H1 (cell line): ENCODE results near the gene GNG4. TPM values are rescaled to one million over a fixed set of nuclear protein-coding genes. Genes with fewer than 3 reads are reported as not detected.

Experiments used
- CTCF ChIA-PET: fragments of 300-600 bp; sonication (Branson Sonifier 250); formaldehyde crosslinking; loops from one replicate; lab custom pipeline; 2021; ENCODE audit not compliant: partially characterized antibody; lab: Charles Lee
- POLR2A ChIA-PET: fragments of 300-600 bp; sonication (Branson Sonifier 250); formaldehyde crosslinking; loops from one replicate; lab custom pipeline; 2021; ENCODE audit warnings: inconsistent platforms; ENCODE audit not compliant: partially characterized antibody; lab: Charles Lee
- DNase-seq, 2 experiments: peaks; one replicate each; pipeline versions ENCODE4 v3.0.0 to v3.0.0-alpha.2; 2010 to 2022; ENCODE audit warnings: low spot score in 2 of 2, low read depth in 1 of 2, mixed read lengths in 1 of 2
- FAIRE-seq: peaks from 2 replicates; lab custom pipeline; 2011; peaks lifted over from hg19 to GRCh38; lab: Jason Lieb, UNC
- H2AFZ ChIP-seq: 2 replicates; pipeline ENCODE4 v1.8.1; 2012; ENCODE audit warnings: low read length, inconsistent platforms
- H2AK5ac ChIP-seq: 2 replicates; pipeline ENCODE4 v1.6.1; 2013; ENCODE audit warnings: low read depth, low read length
- H2BK120ac ChIP-seq: replicated peaks from 2 replicates; pipeline ENCODE3; 2013; ENCODE audit warnings: low read depth, low read length, inconsistent platforms
- H2BK12ac ChIP-seq: 2 replicates; pipeline ENCODE4 v1.6.1; 2013; ENCODE audit warnings: low read depth, low read length
- H2BK15ac ChIP-seq: 2 replicates; pipeline ENCODE4 v1.6.1; 2013; ENCODE audit warnings: low read length
- H2BK20ac ChIP-seq: 2 replicates; pipeline ENCODE4 v1.6.1; 2013; ENCODE audit warnings: low read length
- H2BK5ac ChIP-seq: 2 replicates; pipeline ENCODE4 v1.6.1; 2013; ENCODE audit warnings: low read depth, low read length
- H3K14ac ChIP-seq: 2 replicates; pipeline ENCODE4 v1.6.1; 2013; ENCODE audit warnings: inconsistent platforms; ENCODE audit not compliant: insufficient read length
- H3K18ac ChIP-seq: 2 replicates; pipeline ENCODE4 v1.6.1; 2013; ENCODE audit warnings: low read length; ENCODE audit errors: extremely low read depth
- H3K23ac ChIP-seq: 2 replicates; pipeline ENCODE4 v1.6.1; 2013; ENCODE audit warnings: inconsistent platforms; ENCODE audit not compliant: insufficient read length
- H3K23me2 ChIP-seq: 2 replicates; pipeline ENCODE4 v1.6.1; 2013; ENCODE audit warnings: low read depth, low read length
- H3K27ac ChIP-seq: 2 replicates; pipeline ENCODE4 v1.6.1; 2011; ENCODE audit warnings: low read depth, low read length, inconsistent platforms
- H3K27me3 ChIP-seq, 4 experiments: replicated peaks in 1 of 4; 1 replicate in 1 of 4; 2 replicates in 3 of 4; pipeline versions ENCODE4 v1.6.1 to v1.8.1; 2011 to 2013; ENCODE audit warnings: low read length in 3 of 4, mild to moderate bottlenecking in 3 of 4, inconsistent platforms in 2 of 4, mixed read lengths in 2 of 4, moderate library complexity in 1 of 4; ENCODE audit not compliant: control insufficient read depth in 3 of 4, insufficient read depth in 3 of 4; ENCODE audit errors: extremely low read depth in 1 of 4
- H3K36me3 ChIP-seq, 4 experiments: 2 replicates each; pipeline versions ENCODE4 v1.6.1 to v1.8.1; 2011 to 2013; ENCODE audit warnings: mild to moderate bottlenecking in 4 of 4, low read length in 3 of 4, moderate library complexity in 2 of 4, control low read depth in 1 of 4, inconsistent platforms in 1 of 4; ENCODE audit not compliant: insufficient read depth in 4 of 4, control insufficient read depth in 2 of 4
- H3K4ac ChIP-seq: replicated peaks from 2 replicates; pipeline ENCODE3; 2013; ENCODE audit warnings: low read length, low read depth, mixed read lengths, inconsistent platforms; ENCODE audit not compliant: insufficient read length
- H3K4me1 ChIP-seq, 4 experiments: replicated peaks in 1 of 4; 1 replicate in 1 of 4; 2 replicates in 3 of 4; pipeline versions ENCODE4 v1.6.1 to v1.8.1; 2011 to 2013; ENCODE audit warnings: low read length in 3 of 4, inconsistent platforms in 2 of 4, mixed read lengths in 1 of 4; ENCODE audit not compliant: insufficient read depth in 4 of 4, control insufficient read depth in 3 of 4
- H3K4me2 ChIP-seq, 2 experiments: 2 replicates each; pipeline versions ENCODE4 v1.6.1 to v1.8.1; 2011 to 2013; ENCODE audit warnings: low read depth in 2 of 2, low read length in 2 of 2, control low read depth in 1 of 2, inconsistent platforms in 1 of 2, mild to moderate bottlenecking in 1 of 2; ENCODE audit not compliant: insufficient read depth in 1 of 2
- H3K4me3 ChIP-seq, 4 experiments: fragments of 200-600, 300-600 bp in 1 of 4; sonication (generic), shearing (Covaris generic), sonication (Bioruptor Twin) in 1 of 4; 2 replicates each; pipeline versions ENCODE4 v1.5.1 to v1.8.1; 2011 to 2016; ENCODE audit warnings: low read length in 4 of 4, low read depth in 3 of 4, control low read depth in 2 of 4, inconsistent platforms in 2 of 4, mild to moderate bottlenecking in 2 of 4, mixed read lengths in 1 of 4, moderate library complexity in 1 of 4; ENCODE audit not compliant: insufficient read depth in 2 of 4; ENCODE audit errors: extremely low read depth in 1 of 4
- H3K56ac ChIP-seq: replicated peaks from 2 replicates; pipeline ENCODE3; 2013; ENCODE audit warnings: low read depth, mild to moderate bottlenecking, mixed read lengths, low read length, inconsistent platforms; ENCODE audit not compliant: insufficient read length
- H3K79me1 ChIP-seq: 2 replicates; pipeline ENCODE4 v1.6.1; 2013; ENCODE audit warnings: low read depth, low read length, control low read depth
- H3K79me2 ChIP-seq, 2 experiments: 2 replicates each; pipeline versions ENCODE4 v1.6.1 to v1.8.1; 2012 to 2013; ENCODE audit warnings: low read length in 2 of 2, mild to moderate bottlenecking in 2 of 2, inconsistent platforms in 1 of 2; ENCODE audit not compliant: insufficient read depth in 2 of 2, control insufficient read depth in 1 of 2
- H3K9ac ChIP-seq, 4 experiments: replicated peaks in 1 of 4; 1 replicate in 1 of 4; 2 replicates in 3 of 4; pipeline versions ENCODE4 v1.6.1 to v1.8.1; 2011 to 2013; ENCODE audit warnings: low read depth in 3 of 4, low read length in 3 of 4, control low read depth in 2 of 4, mild to moderate bottlenecking in 2 of 4, moderate library complexity in 2 of 4, inconsistent platforms in 1 of 4; ENCODE audit errors: extremely low read depth in 1 of 4
- H3K9me3 ChIP-seq, 2 experiments: 2 replicates each; pipeline versions ENCODE4 v1.6.1 to v1.8.1; 2012 to 2013; ENCODE audit warnings: mild to moderate bottlenecking in 2 of 2, moderate library complexity in 2 of 2, control low read depth in 1 of 2, inconsistent platforms in 1 of 2, low read depth in 1 of 2, low read length in 1 of 2, mixed read lengths in 1 of 2; ENCODE audit not compliant: insufficient read depth in 2 of 2
- H4K20me1 ChIP-seq, 2 experiments: replicated peaks in 1 of 2; 2 replicates each; pipeline versions ENCODE3 to v1.8.1; 2011 to 2013; ENCODE audit warnings: inconsistent platforms in 2 of 2, low read length in 2 of 2, mild to moderate bottlenecking in 1 of 2; ENCODE audit not compliant: insufficient read depth in 2 of 2, control insufficient read depth in 1 of 2
- H4K5ac ChIP-seq: 2 replicates; pipeline ENCODE4 v1.6.1; 2013; ENCODE audit warnings: low read length, low read depth, mixed read lengths, inconsistent platforms; ENCODE audit not compliant: insufficient read length
- H4K8ac ChIP-seq: 2 replicates; pipeline ENCODE4 v1.8.0; 2013; ENCODE audit warnings: mild to moderate bottlenecking, moderate library complexity, low read length, inconsistent platforms; ENCODE audit not compliant: insufficient read depth; ENCODE audit errors: extremely low read depth
- H4K91ac ChIP-seq: replicated peaks from 2 replicates; pipeline ENCODE3; 2013; ENCODE audit warnings: low read length, mixed read lengths, inconsistent platforms; ENCODE audit not compliant: insufficient read length
- ASH2L ChIP-seq: fragments of 200-600, 300-600 bp; sonication (generic); IDR thresholded peaks from one replicate; pipeline ENCODE4 v1.7.1; 2017; ENCODE audit warnings: low read length
- CHD1 ChIP-seq: IDR thresholded peaks from 2 replicates; pipeline ENCODE4 v1.6.1; 2012; ENCODE audit warnings: low read depth, low read length, improper control_type of control experiment
- CHD2 ChIP-seq: IDR thresholded peaks from 2 replicates; pipeline ENCODE4 v1.6.1; 2012; ENCODE audit warnings: low read length, improper control_type of control experiment
- JUN ChIP-seq: IDR thresholded peaks from 2 replicates; pipeline ENCODE4 v1.6.1; 2011; ENCODE audit warnings: low read depth, mild to moderate bottlenecking, improper control_type of control experiment, low read length
- KDM5A ChIP-seq: fragments of 200-600 bp; IDR thresholded peaks from 2 replicates; pipeline ENCODE4 v1.7.1; 2012; ENCODE audit warnings: mild to moderate bottlenecking, low read length, inconsistent platforms, mixed read lengths
- PHF8 ChIP-seq: fragments of 200-600 bp; sonication (generic); conservative IDR thresholded peaks from 2 replicates; pipeline ENCODE4 v1.7.1; 2012; ENCODE audit warnings: low read depth, mild to moderate bottlenecking, inconsistent platforms, low read length, moderate library complexity
- WGBS, 2 experiments: shearing (Covaris generic) in 1 of 2; methylation state at CpG; one replicate each; pipeline versions ENCODE4 v1.1.6 to v1.1.7; 2013 to 2015; ENCODE audit warnings: low lambda C conversion rate in 2 of 2, mixed read lengths in 2 of 2, inconsistent platforms in 1 of 2, low coverage in 1 of 2, missing lambda C conversion rate in 1 of 2; ENCODE audit not compliant: insufficient replicate concordance in 2 of 2, insufficient coverage in 1 of 2, insufficient read length in 1 of 2; ENCODE audit errors: extremely low coverage in 1 of 2, missing lambda C conversion rate in 1 of 2; 5-methylcytosine and 5-hydroxymethylcytosine counted together
- polyA plus RNA-seq, 7 experiments: library from polyadenylated mRNA; depleted of rRNA in 3 of 7; stranded (reverse) in 5 of 7; unstranded in 2 of 7; fragments of >200 nt in 5 of 7; fragments of 200-250 nt in 2 of 7; gene quantifications; 1 replicate in 5 of 7; 2 replicates in 1 of 7; 4 replicates in 1 of 7; pipeline versions ENCODE4 v1.2.1 to v1.2.3, GENCODE V29; 2011 to 2013; ENCODE audit warnings: missing spikeins in 2 of 7, mixed read lengths in 2 of 7
- total RNA-seq: library from RNA; stranded (reverse); fragmentation: NEBNext Ultra II Directional; extraction: Animal tissue kit (Norgen Biotek cat#: 25700); gene quantifications from 2 replicates; pipeline ENCODE4 v1.2.1, GENCODE V29; 2021

The GNG4 gene
- total and polyA plus RNA-seq, 2 of the 8 experiments (the other 6 are each of a cell fraction or from before 2014, with no cell fraction given) = 95.5 to 96.8 TPM

GRCh38 chr1:235689356-235689755 lies 39.8 kb upstream of the GNG4 start:
- Histone ChIP-seq H3K9ac (no peak overlapping the region), H3K23me2 (no peaks in the 10 kb centered on the region; the same call in 1 of the 2 replicates), H2BK15ac (no peak overlapping the region), H4K91ac (no peak overlapping the region), H3K4ac (no peak overlapping the region), H2AK5ac (no peak overlapping the region), H3K27me3 (no peaks in the 10 kb centered on the region), H3K9me3 (no peaks in the 10 kb centered on the region), H3K18ac (no peak overlapping the region), H3K27ac (no peak overlapping the region), H3K4me1 (no peaks in the 10 kb centered on the region; a peak in 1 of 7 replicates), H3K4me2 (no peak overlapping the region), H2BK120ac (no peak overlapping the region), H3K79me1 (no peaks in the 10 kb centered on the region), H3K79me2 (no peaks in the 10 kb centered on the region), H3K4me3 (no peak overlapping the region), H3K36me3 (no peaks in the 10 kb centered on the region), H4K20me1 (peaks cover 0 to 2% of the 10 kb centered on the region in 2 experiments), H2BK12ac (no peak overlapping the region), H4K5ac (no peak overlapping the region), H4K8ac (no peak overlapping the region), H2BK20ac (no peak overlapping the region), H2AFZ (no peak overlapping the region), H2BK5ac (no peak overlapping the region), H3K14ac (no peak overlapping the region), H3K56ac (no peak overlapping the region), H3K23ac (no peak overlapping the region)
- FAIRE-seq (no peak), DNase-seq (no peak)
- ChIA-PET CTCF (interaction anchor here (0.7 to 3.1 kb wide), 7 partner anchors 14 to 276 kb away, joined by 3 to 11 read pairs (median 3); partner anchors contain the start of gene B3GALNT2), POLR2A (interaction anchor here (1.2 kb wide), 1 partner anchor 10 kb away, joined by 3 read pairs; no protein-coding TSS in a partner anchor)
- TF ChIP-seq JUN (no peak), PHF8 (no peak), KDM5A (no peak), ASH2L (no peak), CHD1 (no peak), CHD2 (no peak)
- WGBS, 2 experiments = 86% methylated on average over 4 of the region's 4 CpGs; no CpG with 5 or more reads in 1 of the 2 experiments
